ENCODE measurements around the gene SDHAF2. TPM values are rescaled to one million over a fixed set of nuclear protein-coding genes. Genes with fewer than 3 reads are reported as not detected.

Gene SDHAF2
- total and polyA plus RNA-seq, 2 of the 13 experiments (the other 11 are each of a cell fraction or from before 2014, with no cell fraction given): 44.2 to 70.4 TPM

GRCh38 chr11:61488651-61489291 is 58.8 kb downstream of the SDHAF2 start (continued):
- TF ChIP-seq ZNF326 (CRISPR knock-in tag; IDR thresholded peaks at IDR 0.05; ENCODE audit: borderline replicate concordance) (no peak), ZNF850 (CRISPR knock-in tag; conservative IDR thresholded peaks at IDR 0.05) (no peak), IRF1 (CRISPR knock-in tag; IDR thresholded peaks at IDR 0.05; ENCODE audit: low read depth) (no peak), RARG (CRISPR knock-in tag; IDR thresholded peaks at IDR 0.05; ENCODE audit: low read depth) (no peak), SIX4 (CRISPR knock-in tag; IDR thresholded peaks at IDR 0.05) (no peak), MTF1 (CRISPR knock-in tag; IDR thresholded peaks at IDR 0.05) (no peak; the same call in 1 of the 2 replicates), FOXM1 (CRISPR knock-in tag; IDR thresholded peaks at IDR 0.05) (no peak), ZNF543 (CRISPR knock-in tag; IDR thresholded peaks at IDR 0.05) (no peak; the same call in 1 of the 2 replicates), ZNF652 (CRISPR knock-in tag; IDR thresholded peaks at IDR 0.05; ENCODE audit: borderline replicate concordance, low read depth) (no peak), ZNF547 (CRISPR knock-in tag; IDR thresholded peaks at IDR 0.05) (no peak; the same call in 1 of the 2 replicates), ARID5B (CRISPR knock-in tag; IDR thresholded peaks at IDR 0.05) (peak; percentile 65), RNF219 (CRISPR knock-in tag; IDR thresholded peaks at IDR 0.05) (no peak), MNT (IDR thresholded peaks at IDR 0.05) (no peak), FOXO1 (CRISPR knock-in tag; IDR thresholded peaks at IDR 0.05) (no peak), ZNF468 (CRISPR knock-in tag; IDR thresholded peaks at IDR 0.05) (no peak), AKNA (CRISPR knock-in tag; IDR thresholded peaks at IDR 0.05; ENCODE audit: borderline replicate concordance) (no peak)
